Ishikawa (cell line): ENCODE measurements around the gene CFAP126.

Experiments
- CREB1 ChIP-seq: IDR thresholded peaks from 2 replicates; pipeline ENCODE4 v1.6.1; 2012; ENCODE audit warnings: low read depth
- EGR1 ChIP-seq: IDR thresholded peaks from 2 replicates; pipeline ENCODE4 v1.6.1; 2012
- MAX ChIP-seq: IDR thresholded peaks from 2 replicates; pipeline ENCODE4 v1.6.1; 2012
- REST ChIP-seq: IDR thresholded peaks from 2 replicates; pipeline ENCODE4 v1.6.1; 2012; ENCODE audit warnings: low read depth, mild to moderate bottlenecking
- TAF1 ChIP-seq: IDR thresholded peaks from 2 replicates; pipeline ENCODE4 v1.6.1; 2012; ENCODE audit warnings: low read depth, mild to moderate bottlenecking
- TEAD4 ChIP-seq: IDR thresholded peaks from 2 replicates; pipeline ENCODE4 v1.6.1; 2012
- YY1 ChIP-seq: IDR thresholded peaks from 2 replicates; pipeline ENCODE4 v1.6.1; 2012; ENCODE audit warnings: low read depth

GRCh38 chr1:161402446-161402845 lies 34.8 kb upstream of the CFAP126 start:
- no peak for TF ChIP-seq EGR1
- no peak for TF ChIP-seq MAX
- no peak for TF ChIP-seq TAF1
- TF ChIP-seq CREB1: no peak
- TF ChIP-seq YY1: no peak
- no peak for TF ChIP-seq REST
- TF ChIP-seq TEAD4: no peak
